HEK293T (cell line): ENCODE measurements around the gene EIF3J.

Experiments used
- ARNT ChIP-seq: fragments of 450-650 bp; IDR thresholded peaks from 2 replicates; pipeline ENCODE4 v1.6.1; 2017; ENCODE audit warnings: mild to moderate bottlenecking
- FOXM1 ChIP-seq: fragments of 450-650 bp; IDR thresholded peaks from 2 replicates; pipeline ENCODE4 v1.6.1; 2017; ENCODE audit warnings: mild to moderate bottlenecking, borderline replicate concordance
- LEF1 ChIP-seq: fragments of 450-650 bp; IDR thresholded peaks from 2 replicates; pipeline ENCODE4 v1.6.1; 2017; ENCODE audit warnings: mild to moderate bottlenecking, borderline replicate concordance
- TARDBP ChIP-seq: fragments of 450-650 bp; IDR thresholded peaks from 2 replicates; pipeline ENCODE4 v1.6.1; 2016

DNA sequence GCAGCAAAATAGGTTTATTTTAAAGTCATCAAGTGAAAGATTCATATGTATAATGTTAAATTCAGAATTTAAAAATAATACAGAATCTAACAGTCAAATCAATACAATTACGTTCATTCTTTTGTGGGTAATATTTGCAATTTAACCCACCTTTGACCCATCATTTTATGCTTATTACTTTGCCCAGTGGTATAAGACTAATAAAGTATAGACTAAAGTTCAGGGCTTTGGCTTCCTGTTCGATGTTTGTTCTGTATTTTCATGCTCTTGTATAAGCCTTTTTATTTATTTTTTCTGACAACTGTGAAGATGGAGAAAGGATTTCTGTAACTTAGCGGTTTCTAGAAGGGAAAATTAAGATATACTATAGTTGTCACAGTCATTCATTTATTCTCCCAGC is 44.3 kb upstream of the EIF3J start:
- TF ChIP-seq TARDBP (no peak), LEF1 (no peak), ARNT (no peak), FOXM1 (no peak)
